NOMO-1 treated with dmso at 0.1 percent for 144 hours (cell line): ENCODE data around the gene GRID2.

Source experiments
- DNase-seq: peaks from one replicate; lab custom pipeline; 2025; ENCODE audit not compliant: unreplicated experiment; lab: John Stamatoyannopoulos, UW

GRID2 gene

GRCh38 chr4:93061826-93062225, 758.1 kb downstream of the GRID2 start:
- DNase-seq = no peak

GRCh38 chr4:93063325-93063724, 759.6 kb downstream of the GRID2 start:
- DNase-seq = no peak

GRCh38 chr4:93065790-93066189, 762.0 kb downstream of the GRID2 start:
- no peak for DNase-seq

GRCh38 chr4:93066749-93067148, 763.0 kb downstream of the GRID2 start:
- no peak for DNase-seq

DNA sequence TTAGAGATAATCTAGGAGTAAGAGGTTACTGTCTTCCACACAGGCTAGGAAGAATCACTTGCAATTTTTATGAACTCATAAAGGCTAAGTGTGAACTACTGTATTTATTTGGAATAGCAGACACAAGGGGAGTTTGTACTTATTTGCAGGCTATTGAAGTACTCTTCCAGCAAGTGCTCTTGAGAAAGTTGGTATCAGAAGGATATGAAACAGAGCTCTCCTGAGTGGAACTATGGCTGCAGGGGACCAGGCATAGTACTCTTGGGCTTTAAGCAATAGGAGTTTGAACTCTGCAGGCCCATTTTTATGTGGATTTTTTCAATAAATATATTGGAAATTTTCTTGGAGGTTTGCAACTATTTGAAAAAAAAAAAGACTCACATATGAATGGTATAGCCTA, 768.5 kb downstream of the GRID2 start:
- DNase-seq = no peak

DNA sequence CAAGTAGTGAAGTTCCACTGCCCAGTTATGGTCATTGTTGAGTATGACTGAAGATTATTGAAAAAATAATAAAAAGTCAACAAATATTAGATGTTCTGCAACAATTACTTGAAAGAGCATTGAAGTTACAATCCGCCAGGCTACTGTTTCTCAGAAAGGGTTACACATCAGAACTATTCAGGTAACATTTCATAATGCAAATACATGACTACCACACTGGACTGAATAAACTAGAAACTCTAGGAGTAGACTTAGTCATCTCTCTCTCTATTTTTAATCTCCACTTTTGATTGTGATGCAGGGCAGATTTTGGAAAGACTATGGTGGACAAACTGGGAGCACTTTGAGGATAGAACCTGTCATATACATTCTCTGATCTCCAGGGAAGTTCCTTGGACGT, 776.5 kb downstream of the GRID2 start:
- DNase-seq = no peak

GRCh38 chr4:93084599-93085305, 781.0 kb downstream of the GRID2 start:
- DNase-seq = no peak

- DNase-seq = no peak
These were observed 782.6 kb downstream of the GRID2 start for GRCh38 chr4:93086356-93086755.

DNA sequence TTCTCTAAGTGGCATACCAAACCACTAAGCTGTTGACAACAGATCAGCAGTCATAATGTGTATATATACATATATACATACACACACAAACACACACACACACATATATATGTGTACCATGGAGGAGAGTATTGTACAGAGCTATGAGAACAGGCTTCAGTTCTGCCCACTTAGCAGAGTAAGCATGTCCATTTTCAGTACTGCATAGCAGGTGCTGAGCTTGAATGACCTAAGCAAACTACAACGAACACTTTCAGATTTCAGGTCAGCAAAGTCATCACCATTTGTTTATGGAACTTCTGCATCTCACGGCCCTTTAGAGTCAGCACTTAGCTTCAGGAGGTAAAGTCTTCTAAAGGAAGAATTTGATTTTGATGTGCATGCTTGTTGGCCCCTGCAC, 789.0 kb downstream of the GRID2 start:
- DNase-seq = no peak

- no peak for DNase-seq
These were observed 799.3 kb downstream of the GRID2 start for GRCh38 chr4:93103042-93103441.

DNA sequence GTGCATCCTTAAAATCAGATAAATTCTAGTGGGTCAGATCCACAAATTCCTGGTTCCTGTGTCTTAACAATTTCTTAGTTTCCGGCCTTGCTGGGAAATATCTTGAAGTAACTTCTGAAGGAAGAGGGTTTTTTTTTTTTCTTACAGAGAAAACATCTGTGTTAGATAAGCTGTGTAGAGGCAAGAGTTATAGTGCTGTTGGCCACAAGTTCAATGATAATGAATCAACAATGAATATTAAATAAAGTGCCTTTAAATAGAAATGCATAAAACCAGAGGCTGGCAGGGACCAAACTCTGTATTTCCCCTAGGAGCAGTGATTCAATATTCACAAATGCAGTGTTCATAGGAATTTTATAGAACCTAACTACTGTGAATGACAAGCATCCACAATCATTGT, 812.9 kb downstream of the GRID2 start:
- no peak for DNase-seq

DNA sequence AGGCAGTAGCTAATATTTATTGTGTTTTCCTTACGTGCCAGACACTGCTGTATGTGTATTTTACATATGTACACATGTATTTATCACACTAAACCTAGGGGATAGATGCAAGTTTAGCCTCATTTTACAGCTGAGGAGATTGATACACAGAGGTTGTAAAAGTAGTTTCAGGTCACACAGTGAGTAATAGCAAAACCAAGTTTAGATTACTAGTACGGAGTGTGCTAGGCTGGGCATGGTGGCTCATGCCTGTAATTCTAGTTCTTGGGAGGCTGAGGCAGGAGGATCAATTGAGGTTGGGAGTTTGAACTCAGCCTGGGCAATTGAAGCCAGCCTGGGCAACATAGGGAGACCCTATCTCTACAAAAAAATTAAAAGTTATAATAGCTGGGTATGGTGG, 823.7 kb downstream of the GRID2 start:
- no peak for DNase-seq

DNA sequence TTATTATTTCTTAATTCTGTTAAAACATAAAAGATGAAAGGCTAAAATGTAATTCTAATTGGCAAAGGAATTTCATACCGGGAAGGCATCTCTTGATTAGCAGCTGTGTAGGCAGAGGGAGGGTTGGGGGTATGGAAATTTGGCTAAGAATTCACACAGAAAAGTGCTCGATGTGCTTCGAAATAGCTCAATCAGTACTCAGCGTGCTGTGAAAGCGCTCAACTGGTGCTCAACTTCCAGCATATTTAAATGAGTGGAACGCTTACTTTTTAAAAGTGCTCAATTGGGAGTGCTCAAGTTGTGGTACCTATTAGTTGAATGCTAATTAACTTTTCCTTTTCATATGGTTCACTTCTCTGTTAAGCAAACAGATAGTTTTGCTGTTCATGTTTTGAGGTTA, 828.9 kb downstream of the GRID2 start:
- DNase-seq = no peak

GRCh38 chr4:93139118-93139517, 835.4 kb downstream of the GRID2 start:
- DNase-seq = no peak

GRCh38 chr4:93143902-93144301, 840.1 kb downstream of the GRID2 start:
- DNase-seq = no peak

- no peak for DNase-seq
These were observed 840.9 kb downstream of the GRID2 start for GRCh38 chr4:93144644-93145043.

- no peak for DNase-seq
These were observed 843.9 kb downstream of the GRID2 start for GRCh38 chr4:93147524-93148212.

DNA sequence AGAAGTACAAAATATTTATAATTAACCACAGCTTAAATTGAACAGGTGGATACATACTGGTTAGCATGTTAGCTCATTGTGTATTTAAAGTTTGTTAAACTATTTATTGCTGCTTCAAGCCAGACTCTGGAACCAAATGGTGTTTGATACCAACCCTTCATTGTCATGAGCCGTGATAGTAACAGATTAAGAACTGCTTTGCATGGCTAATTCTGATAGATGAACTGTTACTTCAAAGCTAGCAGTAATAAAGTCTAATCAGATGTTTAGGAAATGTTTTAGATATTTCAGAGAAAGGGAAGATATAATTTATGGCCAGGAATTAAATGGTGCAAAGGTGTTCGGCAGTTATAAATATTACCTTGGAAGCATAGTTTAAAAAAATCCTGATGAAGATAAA, 848.7 kb downstream of the GRID2 start:
- no peak for DNase-seq

DNA sequence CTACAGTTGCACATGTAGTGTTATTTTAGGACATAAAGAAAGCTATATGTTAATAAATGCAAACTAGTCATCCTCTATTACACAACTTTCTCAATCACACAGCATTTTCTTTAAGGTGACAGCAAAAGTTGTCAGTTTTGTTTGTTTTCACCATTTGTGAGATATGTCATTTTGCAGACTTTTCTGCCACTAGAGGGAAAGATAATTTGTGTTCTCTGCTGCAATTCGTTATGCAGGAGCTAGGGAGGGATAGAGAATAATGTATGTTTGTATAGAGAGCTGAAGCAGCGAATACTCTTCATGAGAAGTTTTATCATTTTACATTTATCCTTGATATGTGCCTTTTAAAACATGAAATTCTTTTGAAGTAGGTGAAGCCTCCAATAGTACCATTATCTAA, 854.2 kb downstream of the GRID2 start:
- no peak for DNase-seq

DNA sequence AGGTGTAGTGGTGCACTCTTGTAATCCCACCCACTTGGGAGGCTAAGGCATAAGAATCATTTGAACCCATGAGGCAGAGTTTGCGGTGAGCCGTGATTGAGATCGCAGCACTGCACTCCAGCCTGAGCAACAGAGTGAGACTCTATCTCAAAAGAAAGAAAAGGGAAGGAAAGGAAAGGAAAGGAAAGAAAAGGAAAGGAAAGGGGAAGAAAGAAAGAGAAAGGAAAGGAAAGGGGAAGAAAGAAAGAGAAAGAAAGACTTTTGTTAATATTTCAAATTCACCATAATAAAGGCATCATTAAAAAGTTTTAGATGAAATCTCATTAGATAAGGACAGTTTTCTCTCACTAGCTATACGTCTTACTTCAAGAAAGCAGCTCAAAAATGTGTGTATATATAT, 864.3 kb downstream of the GRID2 start:
- no peak for DNase-seq

GRCh38 chr4:93169966-93170365, 866.2 kb downstream of the GRID2 start:
- no peak for DNase-seq

- no peak for DNase-seq
These were observed 870.8 kb downstream of the GRID2 start for GRCh38 chr4:93174598-93174997.

DNA sequence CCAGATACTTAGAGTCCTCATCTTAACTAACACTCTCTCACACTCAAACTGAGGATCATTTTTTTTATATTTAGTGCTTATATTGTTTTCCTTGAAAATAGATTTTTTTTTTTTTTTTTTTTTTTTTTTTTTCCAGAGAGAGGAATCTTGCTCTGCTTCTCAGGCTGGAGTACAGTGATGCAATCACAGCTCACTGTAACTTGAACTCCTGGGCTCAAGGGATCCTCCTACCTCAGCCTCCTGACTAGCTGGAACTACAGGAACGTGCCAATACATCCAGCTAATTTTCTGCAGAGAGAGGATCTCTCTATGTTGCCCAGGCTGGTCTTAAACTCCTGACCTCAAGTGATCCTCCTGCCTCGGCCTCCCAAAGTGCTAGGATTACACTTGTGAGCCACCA, 874.5 kb downstream of the GRID2 start:
- no peak for DNase-seq
